Spleen (tissue), 7 donors: ENCODE results near the gene PXMP4.

Experiments used
- CTCF ChIP-seq, 11 experiments: fragments of 200-600 bp in 7 of 11; fragments of 450-650 bp in 4 of 11; sonication (generic) in 4 of 11; IDR thresholded peaks in 8 of 11; conservative IDR thresholded peaks in 3 of 11; 1 replicate in 7 of 11; 2 replicates in 4 of 11; pipeline versions ENCODE4 v1.4.0 to v1.8.0; 2016 to 2021; ENCODE audit warnings: antibody characterized with exemption in 11 of 11, inconsistent platforms in 4 of 11, mild to moderate bottlenecking in 1 of 11
- POLR2A ChIP-seq, 3 donors: fragments of 450-650 bp; IDR thresholded peaks; one replicate each; pipeline ENCODE4 v1.5.1; 2017; ENCODE audit warnings: antibody characterized with exemption in 3 of 3, mild to moderate bottlenecking in 1 of 3
- POLR2AphosphoS5 ChIP-seq, 3 donors: sonication (generic); formaldehyde crosslinking; IDR thresholded peaks; one replicate each; pipeline ENCODE4 v1.5.1; 2017; ENCODE audit warnings: antibody characterized with exemption in 3 of 3
- donor health status: DM: no; HTN: no; CAD: no; lungs with moderate emphysema.
- donor health status: DM: no; HTN: no; CAD: no.
- donor health status: DM: no; HTN: no; CAD: no.

- TF ChIP-seq CTCF (IDR thresholded peaks at IDR 0.05 in 8 of 11, conservative IDR thresholded peaks at IDR 0.05 in 3 of 11) (no peak), POLR2A (IDR thresholded peaks at IDR 0.05) (no peak), POLR2AphosphoS5 (IDR thresholded peaks at IDR 0.05) (no peak)
These were observed 33.1 kb downstream of the PXMP4 start for GRCh38 chr20:33686984-33687366.
